Measurements from ENCODE around the gene RPL7A.

The RPL7A gene

GRCh38 chr9:133367221-133367620 is 19.2 kb downstream of the RPL7A start:
- TF ChIP-seq CTCF (conservative IDR thresholded peaks at IDR 0.05), result no peak
- no peak for TF ChIP-seq ZFX (IDR thresholded peaks at IDR 0.05)
- no peak overlapping the region for H3K27ac ChIP-seq

- no peak overlapping the region; the same call in 1 of the 2 replicates for H3K27ac ChIP-seq
- TF ChIP-seq ZFX (IDR thresholded peaks at IDR 0.05) (no peak), CTCF (conservative IDR thresholded peaks at IDR 0.05) (no peak)
These were observed 19.8 kb downstream of the RPL7A start for GRCh38 chr9:133367778-133368177.

- TF ChIP-seq CTCF (conservative IDR thresholded peaks at IDR 0.05), result no peak
- peak overlapping the region; percentile 5; the same call in 1 of the 2 replicates for H3K27ac ChIP-seq
These were observed 20.3 kb downstream of the RPL7A start for GRCh38 chr9:133368249-133368881.

- no peak overlapping the region for H3K27ac ChIP-seq
These were observed 21.4 kb downstream of the RPL7A start for GRCh38 chr9:133369422-133369821.

GRCh38 chr9:133369933-133370332 is 21.9 kb downstream of the RPL7A start:
- TF ChIP-seq CTCF (conservative IDR thresholded peaks at IDR 0.05) (no peak), ZFX (IDR thresholded peaks at IDR 0.05) (no peak)

More at GRCh38 chr9:133369422-133369821, 21.4 kb downstream of the RPL7A start:
- TF ChIP-seq ZFX (IDR thresholded peaks at IDR 0.05) (no peak), CTCF (conservative IDR thresholded peaks at IDR 0.05) (no peak)

GRCh38 chr9:133370685-133371084 is 22.7 kb downstream of the RPL7A start:
- TF ChIP-seq ZFX (IDR thresholded peaks at IDR 0.05) (no peak), CTCF (conservative IDR thresholded peaks at IDR 0.05) (no peak)
- no peak overlapping the region for H3K27ac ChIP-seq

More at GRCh38 chr9:133369933-133370332, 21.9 kb downstream of the RPL7A start:
- H3K27ac ChIP-seq, result no peak overlapping the region

- TF ChIP-seq CTCF (conservative IDR thresholded peaks at IDR 0.05) (no peak), ZFX (IDR thresholded peaks at IDR 0.05) (no peak)
- H3K27ac ChIP-seq, result no peak overlapping the region
These were observed 23.3 kb downstream of the RPL7A start for GRCh38 chr9:133371261-133371711.

All from C4-2B (cell line).